Astrocyte of the spinal cord (primary cell): ENCODE results near the gene AP4E1.
"Not testable (repeated sequence)": the region's sequence is repeated elsewhere in the genome, so short reads cannot be mapped to it uniquely, and the experiment has no call there.

Experiments
- DNase-seq: peaks from one replicate; pipeline ENCODE4 v3.0.0; 2011; ENCODE audit warnings: low read depth, low spot score
- H3K4me3 ChIP-seq: 2 replicates; pipeline ENCODE4 v1.5.1; 2011; ENCODE audit warnings: low read depth, mild to moderate bottlenecking, low read length, moderate library complexity
- in situ Hi-C: cut with HindIII; loops from 2 replicates; pipeline ENCODE4 v1.10.0; 2017; ENCODE audit warnings: low sequenced_read_pairs
- TF ChIP-seq, protein P1 (sequence below): IDR thresholded peaks from 2 replicates; pipeline ENCODE4 v1.5.1; 2012; ENCODE audit warnings: low read depth, mild to moderate bottlenecking, low read length, inconsistent platforms

The AP4E1 gene

DNA sequence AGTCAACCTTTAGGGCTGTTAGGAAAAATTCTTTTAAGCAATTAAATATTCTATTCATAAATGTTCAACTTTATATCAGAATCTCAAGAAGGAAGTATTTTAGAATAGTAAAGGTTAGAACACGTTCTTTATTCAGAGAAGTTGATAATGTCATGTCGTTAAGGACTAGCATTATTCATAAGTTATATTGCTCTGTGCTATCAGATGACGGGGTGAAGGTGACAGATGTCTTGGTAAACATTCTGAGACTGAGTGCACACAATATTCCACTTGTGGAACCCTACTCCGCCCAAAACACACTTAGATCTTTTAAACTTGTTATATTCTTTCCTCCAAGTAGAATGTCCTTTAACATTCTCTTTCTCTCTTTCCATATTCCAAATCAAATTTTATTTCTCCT lies 7.9 kb downstream of the AP4E1 start:
- H3K4me3 ChIP-seq, result no peak overlapping the region
- DNase-seq, result no peak
- TF ChIP-seq, protein P1, sequence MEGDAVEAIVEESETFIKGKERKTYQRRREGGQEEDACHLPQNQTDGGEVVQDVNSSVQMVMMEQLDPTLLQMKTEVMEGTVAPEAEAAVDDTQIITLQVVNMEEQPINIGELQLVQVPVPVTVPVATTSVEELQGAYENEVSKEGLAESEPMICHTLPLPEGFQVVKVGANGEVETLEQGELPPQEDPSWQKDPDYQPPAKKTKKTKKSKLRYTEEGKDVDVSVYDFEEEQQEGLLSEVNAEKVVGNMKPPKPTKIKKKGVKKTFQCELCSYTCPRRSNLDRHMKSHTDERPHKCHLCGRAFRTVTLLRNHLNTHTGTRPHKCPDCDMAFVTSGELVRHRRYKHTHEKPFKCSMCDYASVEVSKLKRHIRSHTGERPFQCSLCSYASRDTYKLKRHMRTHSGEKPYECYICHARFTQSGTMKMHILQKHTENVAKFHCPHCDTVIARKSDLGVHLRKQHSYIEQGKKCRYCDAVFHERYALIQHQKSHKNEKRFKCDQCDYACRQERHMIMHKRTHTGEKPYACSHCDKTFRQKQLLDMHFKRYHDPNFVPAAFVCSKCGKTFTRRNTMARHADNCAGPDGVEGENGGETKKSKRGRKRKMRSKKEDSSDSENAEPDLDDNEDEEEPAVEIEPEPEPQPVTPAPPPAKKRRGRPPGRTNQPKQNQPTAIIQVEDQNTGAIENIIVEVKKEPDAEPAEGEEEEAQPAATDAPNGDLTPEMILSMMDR, result no peak
- in situ Hi-C loops, result no loop called here

DNA sequence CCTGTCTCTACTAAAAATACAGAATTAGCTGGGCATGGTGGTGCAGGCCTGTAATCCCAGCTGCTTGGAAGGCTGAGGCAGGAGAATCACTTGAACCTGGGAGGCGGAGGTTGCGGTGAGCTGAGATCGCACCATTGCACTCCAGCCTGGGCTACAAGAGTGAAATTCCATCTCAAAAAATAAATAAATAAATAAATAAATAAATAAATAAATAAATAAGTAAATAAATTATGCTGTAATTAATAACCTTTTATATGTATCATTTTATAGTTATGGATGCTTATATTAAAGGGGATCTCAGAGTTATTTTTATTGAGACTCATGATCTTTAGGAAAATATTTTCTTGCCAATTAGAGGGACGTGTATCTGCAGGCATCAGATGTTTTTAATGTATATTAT lies 10.9 kb downstream of the AP4E1 start:
- H3K4me3 ChIP-seq, DNase-seq, in situ Hi-C loops: not testable (repeated sequence)

DNA sequence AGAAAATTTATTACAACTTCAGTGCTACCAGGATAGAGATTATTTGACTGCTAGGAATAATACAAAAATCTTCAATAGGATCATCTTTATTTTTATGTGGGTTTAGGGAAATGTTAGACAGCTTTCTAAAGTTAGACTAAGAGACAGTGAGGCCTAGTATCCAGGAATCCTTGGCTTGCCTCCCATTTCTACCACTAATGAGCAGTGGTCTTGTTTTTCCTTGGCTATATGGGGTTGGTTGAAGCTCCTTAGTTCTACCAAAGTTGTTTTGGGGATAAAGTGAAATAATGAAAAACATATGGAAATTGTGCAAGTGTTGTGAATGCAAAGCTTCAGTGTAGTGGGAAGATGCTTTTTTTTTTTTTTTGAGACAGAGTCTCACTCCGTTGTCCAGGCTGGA lies 16.8 kb downstream of the AP4E1 start:
- TF ChIP-seq, protein P1, result no peak
- no peak for DNase-seq
- H3K4me3 ChIP-seq, result no peak overlapping the region
- in situ Hi-C loops, result no loop called here

DNA sequence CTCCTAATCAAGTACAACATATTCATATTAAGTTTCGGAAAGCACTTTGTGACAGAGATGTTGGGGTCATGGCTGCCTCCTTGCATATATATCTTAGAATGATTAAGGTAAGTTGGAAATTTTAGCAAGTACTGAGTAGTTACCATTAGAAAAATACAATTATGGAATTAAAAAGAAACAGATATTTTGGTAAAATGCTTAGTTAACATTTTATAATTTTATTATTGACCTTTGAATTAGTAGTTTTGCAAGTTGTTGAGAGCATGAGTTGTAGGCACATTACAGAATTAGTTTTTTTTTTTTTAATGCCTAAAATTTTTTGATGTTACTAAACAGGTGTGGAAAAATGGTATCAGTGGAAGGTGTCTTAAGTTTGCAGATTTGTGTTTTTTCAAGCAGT lies 20.6 kb downstream of the AP4E1 start:
- H3K4me3 ChIP-seq, result no peak overlapping the region
- TF ChIP-seq, protein P1, result no peak
- in situ Hi-C loops, result no loop called here
- no peak for DNase-seq

DNA sequence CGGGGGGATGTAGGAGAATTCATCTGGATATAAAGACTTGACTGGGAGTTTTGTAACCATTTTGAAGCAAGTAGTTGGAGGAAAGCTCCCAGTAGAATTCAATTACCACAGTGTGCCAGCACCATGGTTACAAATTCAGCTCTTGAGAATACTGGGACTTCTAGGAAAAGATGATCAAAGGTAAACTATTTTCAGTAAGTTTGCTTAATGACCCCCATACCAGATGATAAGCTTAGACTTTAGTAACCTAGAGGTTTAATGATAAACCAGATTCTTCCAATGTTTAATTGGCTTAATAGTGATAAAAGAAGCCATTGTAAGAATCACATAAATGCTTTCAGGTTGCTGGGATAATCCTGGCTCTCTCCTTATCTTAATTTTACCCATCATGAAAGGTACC lies 22.3 kb downstream of the AP4E1 start:
- TF ChIP-seq, protein P1, result no peak
- DNase-seq, result no peak
- in situ Hi-C loops, result no loop called here
- H3K4me3 ChIP-seq, result no peak overlapping the region

DNA sequence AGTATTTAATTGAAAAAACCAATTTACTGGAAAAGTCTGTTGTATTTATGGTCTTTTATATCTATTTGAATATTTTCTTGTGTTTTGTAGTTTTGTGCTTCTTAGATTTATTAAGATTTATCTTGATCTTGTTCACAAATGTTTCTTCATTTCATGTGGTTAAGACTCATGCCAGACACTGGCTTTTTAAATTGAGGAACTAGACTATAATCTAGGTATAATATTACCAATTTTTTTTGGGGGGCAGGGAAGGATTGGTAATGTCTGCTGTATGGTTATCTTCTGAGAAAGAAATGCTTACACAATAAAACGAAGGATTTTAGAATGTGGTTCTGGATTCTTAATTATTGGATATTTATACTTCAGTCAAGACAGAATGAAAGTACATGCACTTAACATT lies 24.9 kb downstream of the AP4E1 start:
- DNase-seq, result no peak
- TF ChIP-seq, protein P1, result no peak
- in situ Hi-C loops, result no loop called here
- no peak overlapping the region for H3K4me3 ChIP-seq

DNA sequence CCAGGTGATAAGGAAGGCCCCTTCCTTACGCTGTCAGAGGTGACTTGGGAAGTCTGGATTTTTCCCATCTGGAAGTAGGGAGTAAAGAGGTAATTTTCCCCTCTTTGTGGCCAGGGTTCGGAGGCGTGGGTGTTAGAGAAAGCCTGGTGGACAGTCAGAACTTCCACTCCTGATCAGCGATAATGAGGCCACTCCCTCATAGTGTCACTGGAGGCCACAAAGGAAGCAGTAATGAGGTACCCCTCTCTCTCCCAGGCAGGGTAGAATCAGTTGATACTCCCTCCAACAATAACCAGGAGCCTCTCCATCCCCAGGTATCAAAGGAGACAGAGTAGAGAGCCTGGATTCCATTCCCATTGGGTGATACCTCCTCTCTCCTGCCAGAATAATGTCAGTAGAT lies 30.0 kb downstream of the AP4E1 start:
- no peak for DNase-seq
- in situ Hi-C loops, result no loop called here
- TF ChIP-seq, protein P1, result no peak

More for the DNA sequence above, 30.0 kb downstream of the AP4E1 start:
- H3K4me3 ChIP-seq, result no peak overlapping the region
